ENCODE measurements around the gene MAPK4.

The MAPK4 gene

DNA sequence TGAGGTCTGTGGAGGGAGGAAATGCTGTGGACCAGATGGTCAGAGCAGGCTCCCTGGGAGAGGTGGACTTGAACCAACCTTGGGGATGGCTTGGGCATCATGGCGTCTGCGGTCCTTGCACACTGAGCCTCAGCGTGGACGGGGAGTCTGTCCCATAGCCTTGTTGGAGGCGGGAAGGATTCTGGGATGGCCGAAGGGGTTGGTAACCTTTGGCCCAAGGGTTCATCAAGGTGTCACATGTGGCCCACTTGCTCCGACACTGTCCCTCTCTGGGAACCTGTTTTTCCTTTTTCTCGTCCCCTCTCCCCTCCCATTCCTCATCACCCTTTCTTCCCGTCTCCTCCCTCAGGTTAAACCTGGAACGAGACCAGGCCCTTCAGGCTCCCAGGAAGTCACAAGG, 66.4 kb downstream of the MAPK4 start:
- no peak for DNase-seq

DNA sequence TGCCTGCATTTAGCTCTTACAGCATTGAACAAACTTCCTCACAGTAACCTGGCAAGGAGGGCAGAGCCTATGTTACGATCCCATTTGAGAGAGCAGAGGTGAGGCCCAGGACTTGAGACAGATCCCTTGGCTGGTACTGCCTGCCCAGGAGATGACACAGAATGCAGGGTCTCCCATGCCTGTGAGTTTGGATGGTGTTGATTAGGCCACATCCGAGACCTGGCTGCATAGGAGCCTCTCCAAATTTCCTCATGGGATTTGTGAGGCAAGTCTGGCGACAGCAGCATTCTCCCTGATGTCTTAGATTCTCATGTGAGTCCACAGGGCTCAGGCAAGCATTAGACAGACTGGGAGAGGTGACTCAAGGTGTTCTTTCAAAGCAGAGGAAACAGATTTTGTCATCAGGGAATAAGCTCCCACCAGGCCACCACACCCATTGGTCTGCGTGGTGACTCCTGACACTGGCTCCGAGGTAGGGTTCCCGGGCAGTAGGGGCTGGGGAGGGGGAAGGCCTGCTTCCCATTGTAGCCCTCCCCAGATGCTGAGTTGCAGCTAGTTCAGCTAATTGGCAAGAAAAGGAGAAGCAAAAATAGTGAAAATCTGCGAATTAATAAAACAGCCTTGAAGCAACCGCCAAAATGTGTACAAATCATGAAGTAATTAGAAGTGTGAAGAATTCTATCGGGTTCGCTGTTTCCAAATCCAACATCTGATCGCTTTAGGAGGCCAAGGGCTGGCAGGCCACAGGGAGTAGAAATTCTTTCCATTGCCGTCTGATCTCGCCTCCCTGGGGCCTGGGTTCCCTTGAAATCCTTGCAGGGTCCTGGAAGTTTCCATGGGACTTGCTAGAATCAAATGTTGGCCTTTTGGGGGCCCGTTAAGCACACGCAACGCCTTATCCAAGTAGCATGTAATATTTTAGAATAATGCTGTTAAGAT, 68.0 kb downstream of the MAPK4 start:
- DNase-seq = no peak

DNA sequence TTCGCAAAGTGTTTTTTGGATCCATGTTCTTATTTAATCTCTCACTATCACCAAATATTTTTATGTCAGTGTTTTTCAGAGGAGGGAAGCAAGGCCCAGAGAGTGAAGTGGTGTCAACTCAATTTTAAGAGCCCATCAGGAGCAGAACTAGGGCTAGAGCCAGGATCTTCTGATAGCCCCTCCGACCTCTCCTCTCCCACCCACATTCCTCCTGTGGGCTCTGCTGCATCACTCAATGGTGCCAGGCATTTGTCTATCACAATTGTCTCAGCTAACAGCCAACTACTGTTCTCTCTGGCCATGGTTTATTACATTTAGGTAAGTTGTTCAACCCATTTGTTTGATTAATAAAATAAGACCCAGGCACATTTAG, 68.6 kb downstream of the MAPK4 start:
- no peak for DNase-seq

DNA sequence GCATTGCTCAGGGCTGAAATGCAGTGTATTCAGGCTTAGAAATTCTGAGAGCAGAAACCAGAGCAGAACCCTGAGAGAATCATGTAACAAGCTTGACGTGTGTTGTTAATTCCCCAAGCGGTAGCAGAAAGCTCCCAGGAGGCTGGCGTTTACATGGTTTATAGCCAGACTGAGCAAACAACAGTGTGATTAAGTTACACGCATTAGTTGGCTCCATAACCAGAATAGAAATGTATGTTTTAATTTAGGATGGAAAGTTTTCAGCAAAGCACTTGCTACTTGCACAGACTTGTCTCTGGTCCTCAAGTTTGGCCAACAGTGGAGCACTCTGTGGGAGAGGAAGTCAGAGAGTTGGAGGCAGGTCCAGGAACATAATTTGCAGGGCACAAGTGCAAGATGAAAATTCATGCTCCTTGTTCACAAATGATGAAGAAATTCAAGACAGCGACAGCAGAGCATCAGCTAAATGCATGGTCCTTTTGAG, 69.3 kb downstream of the MAPK4 start:
- no peak for DNase-seq

DNA sequence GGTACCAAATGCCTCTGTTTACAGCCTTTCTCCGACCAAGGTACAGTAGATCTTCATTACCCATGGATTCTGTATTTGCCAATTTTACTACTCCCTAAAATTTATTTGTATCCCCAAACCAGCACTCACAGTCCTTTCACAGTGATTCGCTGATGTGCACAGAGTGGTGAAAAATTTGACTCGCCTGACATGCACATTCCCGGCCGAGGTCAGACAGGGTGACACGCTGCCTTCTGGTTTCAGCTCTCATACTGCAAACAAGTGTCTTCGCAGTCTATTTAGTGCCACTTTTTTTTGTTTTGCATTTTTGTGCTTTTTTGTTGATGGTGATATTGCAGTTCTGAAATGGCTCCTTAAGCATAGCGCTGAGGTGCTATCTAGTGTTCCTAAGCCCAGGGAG, 71.0 kb downstream of the MAPK4 start:
- DNase-seq = no peak

DNA sequence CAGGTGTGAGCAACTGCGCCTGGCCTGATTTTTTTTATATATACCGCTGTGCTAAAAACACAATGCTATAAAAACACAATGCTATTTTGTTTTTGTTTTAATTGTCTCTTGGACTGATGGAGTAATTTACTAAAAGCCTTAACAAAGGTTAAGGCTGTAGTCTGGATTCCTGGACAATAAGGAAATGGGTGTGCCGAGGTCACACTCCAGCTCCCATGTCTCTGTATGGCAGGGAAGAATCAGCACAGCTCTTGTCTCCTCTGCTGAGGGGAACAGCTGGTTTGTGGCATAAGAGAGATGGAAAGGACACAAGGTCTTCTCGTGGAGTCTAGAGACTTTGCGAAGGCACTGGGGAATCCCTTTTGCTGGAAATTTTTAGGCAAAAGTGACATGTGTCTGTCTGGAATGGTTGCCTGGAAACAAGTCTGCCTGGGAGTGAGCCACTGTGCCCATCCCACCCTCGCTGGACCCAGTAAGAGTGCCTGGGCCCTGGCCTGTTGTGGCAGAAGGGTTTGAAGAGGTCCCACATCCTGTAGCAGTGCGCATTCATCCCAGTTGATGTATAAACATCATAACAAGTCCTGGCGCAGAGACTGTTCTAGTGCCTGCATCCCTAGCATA, 73.1 kb downstream of the MAPK4 start:
- DNase-seq = no peak

DNA sequence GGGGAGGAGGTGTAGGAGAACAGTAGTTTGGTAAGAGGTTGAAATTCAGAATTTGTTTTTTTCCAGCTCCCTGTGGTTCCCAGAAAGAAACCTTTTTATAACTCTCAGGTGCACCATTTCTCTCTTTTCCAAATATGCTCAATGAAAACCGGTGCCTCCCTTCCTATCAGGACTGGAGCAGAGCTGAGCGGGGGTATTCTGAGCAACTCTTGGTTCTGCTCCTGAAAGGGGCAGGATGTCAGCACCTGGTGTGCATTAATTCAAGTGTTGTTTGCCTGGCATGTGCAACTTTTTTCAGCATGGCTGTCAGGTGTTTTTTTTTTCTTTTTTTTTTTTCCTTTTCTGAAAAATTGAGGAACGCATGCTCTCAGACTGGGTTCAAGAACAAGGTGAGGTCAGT, 74.1 kb downstream of the MAPK4 start:
- no peak for DNase-seq

DNA sequence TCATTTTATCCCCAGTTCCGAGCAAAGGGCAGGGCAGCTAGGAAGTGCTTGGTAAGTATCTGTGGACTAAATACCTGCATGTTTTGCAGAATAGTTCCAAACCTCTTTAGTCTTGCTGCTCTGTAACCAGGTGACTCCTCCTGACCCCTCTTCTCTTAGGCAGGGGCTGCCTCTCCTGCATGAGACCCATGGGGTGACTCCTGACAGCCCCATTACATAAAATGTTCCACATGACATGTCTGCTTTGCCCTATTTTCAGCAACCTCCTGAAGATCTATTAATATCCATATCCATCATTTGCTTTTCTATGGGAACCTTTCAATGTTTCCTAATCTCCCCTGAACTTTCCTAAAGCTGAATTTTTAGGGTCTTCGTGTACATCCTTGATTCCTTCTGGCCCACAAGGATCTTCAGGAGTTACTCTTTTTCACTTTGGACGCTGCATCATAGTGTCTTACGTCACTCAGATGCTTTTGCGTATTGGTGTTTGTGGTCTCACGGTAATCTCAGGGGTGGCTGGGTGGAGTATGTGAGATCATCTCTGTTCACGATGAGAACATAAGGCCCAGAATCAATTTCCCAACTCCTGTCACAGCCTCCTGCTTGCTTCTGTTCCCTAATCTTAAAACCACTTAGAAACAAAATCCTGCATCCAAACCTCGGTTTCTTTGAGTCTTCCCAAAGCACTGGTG, 76.6 kb downstream of the MAPK4 start:
- no peak for DNase-seq

DNA sequence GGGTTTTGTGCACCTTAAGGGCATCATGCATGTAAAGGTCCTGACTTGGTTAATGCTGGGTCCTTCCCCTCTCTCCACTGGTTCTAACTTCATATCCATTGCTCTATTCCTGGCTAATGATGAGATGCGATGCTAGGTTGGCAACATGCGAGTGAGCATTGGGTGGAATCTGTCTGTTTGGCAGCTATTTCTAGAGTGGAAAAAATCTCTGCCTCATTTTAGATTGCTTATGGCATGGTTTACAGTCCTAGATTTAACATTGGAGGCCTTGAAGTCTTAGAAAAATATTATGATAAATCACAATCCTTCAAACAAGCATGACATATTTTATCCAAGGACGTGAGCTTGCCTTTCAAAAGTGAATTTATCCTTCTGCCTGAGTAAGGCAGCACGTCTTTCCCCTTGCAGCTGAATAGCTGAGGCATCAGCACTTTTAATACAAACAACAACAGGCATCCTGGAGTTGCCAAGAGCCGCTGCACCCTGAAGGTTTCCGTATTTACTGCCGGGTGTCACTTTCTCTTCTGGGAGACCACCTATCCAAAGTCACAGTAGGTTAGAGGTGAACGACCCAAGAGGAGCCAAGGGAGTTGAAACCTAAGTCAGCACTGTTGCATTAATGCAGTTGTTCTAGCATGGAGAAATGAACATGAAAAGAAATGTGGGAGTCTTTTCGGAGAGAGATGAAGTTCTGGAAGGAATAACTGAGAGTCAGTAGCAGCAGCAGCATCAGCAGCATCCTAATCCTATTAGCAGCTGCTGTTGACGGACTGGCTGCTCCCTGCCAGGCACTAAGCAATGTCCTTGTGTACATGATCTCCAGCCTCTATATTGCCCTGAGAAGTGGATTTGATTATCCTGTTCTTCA, 78.4 kb downstream of the MAPK4 start:
- DNase-seq = no peak

DNA sequence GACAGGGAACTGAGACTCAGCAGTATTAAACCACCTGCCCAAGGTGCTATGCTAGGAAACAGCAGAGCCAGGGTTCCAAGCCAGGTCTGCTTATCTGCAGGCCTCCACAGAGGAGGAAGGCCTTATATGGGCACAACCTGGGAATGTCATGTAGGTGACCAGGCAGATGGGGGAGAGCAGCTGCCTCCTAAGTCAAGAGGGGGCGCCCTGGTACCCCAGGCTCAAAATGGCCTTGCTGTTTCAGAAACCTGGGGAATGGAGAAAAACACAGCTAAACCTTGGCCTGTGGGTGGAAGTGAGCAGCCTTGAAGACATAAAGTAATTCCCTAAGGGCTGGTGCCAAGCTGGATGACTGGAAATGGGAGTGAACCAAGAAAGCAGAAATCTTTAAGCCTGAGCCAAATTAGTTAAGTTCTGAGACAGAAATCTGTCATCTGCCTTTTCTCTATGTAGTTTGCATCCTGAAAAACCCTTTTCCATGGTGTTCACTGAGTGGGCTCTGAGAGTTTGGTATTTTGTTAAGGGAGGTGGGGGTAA, 79.1 kb downstream of the MAPK4 start:
- DNase-seq = no peak

DNA sequence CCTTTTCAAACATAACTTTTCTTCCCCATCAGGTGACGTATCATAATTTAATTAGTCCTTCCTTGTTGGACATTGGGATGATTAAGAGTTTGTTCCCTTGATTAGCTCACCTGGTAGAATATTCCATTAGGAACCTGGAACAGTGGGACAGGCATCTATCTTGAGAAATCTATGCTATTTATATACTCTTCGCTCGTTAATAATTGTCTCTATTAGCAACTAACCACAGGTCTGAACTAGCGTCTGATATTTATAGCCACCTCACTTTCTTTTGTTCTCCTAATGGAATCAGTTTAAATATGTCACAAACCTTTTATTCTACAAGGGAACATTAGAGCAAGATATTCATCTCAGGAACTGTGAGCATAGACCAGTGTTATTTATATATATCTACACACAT, 79.8 kb downstream of the MAPK4 start:
- DNase-seq = no peak

DNA sequence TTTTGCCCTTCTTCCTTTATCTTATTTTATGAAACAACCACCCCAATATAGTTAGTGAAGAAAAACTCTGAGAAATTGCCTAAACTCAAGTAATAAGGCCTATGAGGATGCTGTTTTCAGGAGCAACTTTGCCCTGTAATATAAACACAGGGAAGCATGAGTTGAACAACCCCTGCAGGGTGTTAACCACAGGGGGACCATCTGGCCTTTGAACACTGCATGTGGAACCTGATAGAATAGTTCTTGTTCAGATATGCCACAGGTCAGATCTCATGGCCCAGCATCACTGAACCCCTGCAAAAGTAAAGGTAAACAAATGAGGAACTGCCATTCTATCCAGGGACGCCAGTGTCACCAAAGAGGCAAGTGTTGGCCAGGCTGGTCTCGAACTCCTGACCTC, 82.6 kb downstream of the MAPK4 start:
- DNase-seq = no peak

DNA sequence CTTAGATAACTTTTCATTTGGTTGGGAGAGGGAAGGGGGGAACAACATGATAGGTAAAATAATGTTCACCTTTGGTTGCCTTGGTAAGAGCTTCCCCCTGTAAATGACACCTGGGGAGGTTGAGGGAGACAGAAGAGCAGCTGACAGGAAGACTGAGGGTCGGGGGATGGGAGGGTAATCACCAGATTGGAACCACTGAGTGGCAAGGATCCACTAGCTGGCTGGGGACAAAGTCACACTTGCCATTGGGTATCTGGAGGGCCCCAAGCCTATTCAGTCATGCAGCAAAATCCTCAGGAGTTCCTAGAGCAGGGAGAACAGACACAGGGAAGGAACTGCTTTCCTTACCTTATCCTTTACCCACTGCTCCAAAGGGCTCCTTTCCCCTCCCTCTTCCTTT, 84.3 kb downstream of the MAPK4 start:
- no peak for DNase-seq

DNA sequence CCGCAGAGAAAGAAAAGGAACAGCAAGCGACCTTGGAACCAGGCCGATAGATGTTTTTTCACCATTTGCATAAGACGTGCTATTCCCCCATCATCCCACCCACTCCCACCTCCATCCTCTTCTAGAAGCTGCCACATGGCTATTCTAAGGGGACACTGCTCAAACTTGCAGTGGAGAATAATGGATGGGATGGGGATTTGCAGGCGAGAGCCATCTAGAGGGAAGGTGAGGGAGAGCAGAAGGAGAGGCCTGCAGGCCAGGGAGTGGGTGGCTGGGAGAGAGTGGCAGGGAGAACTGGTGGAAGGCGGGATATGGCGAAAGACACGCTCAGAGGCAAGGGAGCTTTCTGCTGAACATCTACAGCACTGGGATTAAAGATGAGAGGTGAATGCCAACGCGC, 84.9 kb downstream of the MAPK4 start:
- DNase-seq = no peak

DNA sequence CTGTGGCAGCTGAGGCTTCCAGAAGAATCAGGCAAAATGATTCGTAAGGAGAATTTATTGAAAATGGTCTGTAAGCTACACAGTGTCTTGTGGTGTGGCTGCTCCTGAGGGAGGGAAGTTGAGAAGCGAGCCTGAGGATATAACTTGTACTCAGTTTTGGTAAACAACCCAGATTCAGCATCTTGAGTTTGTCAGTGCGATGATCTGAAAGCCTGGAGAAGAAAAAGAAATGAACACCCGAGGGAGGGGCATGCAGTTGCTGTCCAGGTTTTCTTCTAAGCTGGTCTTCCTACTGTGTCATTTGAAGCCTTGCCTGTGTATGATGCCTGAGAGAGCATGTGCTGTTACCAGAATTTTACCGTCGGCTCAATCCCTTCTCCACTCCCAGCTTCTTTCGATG, 87.3 kb downstream of the MAPK4 start:
- DNase-seq = no peak

DNA sequence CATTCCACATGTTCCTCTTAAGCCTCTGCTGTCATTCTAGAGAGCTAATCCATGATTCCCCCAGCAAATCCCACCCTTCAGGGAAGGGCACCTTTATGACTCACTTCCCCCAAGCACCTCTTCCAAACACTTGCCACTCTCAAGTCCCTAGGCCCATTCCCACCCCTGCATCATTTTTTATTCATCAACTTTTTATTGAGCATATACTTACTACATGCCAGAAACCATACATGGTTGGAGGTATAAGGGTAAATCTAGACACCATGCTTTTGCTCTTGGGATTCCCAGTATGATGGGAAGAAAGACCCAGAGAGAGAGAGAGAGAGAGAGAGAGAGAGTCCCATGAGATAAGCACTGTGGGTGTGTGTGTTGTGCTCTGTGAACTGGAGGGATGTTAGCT, 87.9 kb downstream of the MAPK4 start:
- DNase-seq = no peak

DNA sequence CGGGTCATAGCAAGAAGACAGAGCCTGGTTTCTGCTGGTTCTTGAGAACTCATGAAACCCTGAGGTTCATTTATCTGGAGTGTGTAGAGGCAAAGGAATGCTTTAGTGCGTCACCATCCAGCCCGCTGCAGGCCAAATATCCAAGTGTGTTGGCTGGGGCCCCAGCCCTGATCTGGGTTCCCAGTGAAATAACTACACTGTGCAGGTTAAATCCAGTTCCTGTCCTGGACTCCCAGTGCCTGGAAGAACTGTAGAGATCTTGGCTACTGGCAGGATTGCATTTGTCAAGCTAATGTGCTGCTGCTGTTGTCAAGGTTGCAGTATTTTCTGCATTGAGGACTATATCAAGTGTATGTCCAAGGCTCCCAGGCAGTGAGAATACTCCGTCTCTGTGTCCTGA, 89.9 kb downstream of the MAPK4 start:
- DNase-seq = no peak

DNA sequence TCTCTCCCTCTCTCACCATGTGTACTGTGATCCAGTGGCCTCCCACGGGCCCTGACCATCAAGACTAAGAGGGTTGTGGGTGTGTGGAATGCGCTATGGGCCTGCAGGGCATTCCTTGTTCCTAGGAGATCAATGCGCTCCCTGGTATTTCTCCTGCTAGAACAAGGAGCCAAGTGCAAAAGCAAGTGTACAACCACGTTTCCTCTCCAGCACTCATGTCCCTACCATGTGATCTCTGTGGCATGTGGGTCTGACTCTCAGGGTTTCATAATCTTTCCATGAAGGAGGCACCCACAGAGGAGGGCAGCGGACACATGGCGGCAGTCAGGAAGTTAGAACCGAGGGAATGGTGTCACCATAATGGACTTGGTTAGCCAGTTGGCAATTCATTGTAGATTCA, 91.4 kb downstream of the MAPK4 start:
- DNase-seq = no peak

DNA sequence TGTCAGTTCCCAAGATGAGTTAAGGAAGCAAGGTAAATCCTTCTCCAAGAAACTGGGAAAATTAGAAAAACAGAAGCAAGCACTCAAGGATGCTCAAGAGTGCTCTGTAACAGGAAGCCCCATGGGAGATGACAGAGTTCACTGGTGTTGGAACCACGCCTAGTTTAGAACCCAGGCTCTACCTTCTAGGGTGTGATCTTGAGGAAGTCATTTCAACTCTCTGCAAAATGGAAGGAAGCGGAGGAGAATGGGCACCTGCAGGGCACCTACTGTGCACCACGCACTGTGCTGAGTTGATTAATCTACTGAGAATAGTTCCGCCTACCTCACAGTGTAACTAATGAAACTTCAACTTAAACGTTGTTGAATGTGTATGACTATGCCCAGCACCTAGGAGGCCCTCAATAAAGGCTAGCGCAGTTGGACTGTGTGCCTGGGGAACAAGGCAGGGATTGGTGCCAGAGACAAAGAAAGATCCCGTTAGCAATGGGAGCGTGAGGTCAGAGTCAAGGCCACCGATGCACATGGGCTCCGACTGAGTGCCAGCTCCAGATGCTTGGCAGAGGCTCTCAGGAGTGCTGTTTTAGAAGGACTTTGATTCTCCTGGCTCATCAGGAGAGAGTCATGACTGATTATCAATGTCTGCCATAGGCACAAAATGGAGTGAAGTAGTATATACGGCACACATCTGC, 93.7 kb downstream of the MAPK4 start:
- DNase-seq = no peak

DNA sequence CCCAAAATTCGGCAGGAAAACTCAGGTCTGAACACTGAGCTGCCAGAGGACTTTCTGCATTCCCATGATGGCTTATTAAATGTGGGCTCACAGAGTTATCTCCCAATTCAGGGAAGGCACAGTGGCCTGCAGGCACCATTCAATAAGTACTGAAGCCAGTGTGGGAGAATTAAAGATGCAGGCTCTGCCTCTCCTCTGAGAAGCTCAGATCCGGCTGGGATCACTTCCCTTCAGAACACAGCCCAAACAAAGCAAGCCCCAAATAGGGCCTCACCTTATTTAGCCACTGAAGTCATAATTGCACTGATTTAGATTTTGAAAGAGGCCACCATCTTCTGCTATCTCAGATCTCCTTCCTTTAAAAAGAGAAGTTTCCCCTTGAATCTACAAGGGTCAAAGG, 94.3 kb downstream of the MAPK4 start:
- DNase-seq = no peak

DNA sequence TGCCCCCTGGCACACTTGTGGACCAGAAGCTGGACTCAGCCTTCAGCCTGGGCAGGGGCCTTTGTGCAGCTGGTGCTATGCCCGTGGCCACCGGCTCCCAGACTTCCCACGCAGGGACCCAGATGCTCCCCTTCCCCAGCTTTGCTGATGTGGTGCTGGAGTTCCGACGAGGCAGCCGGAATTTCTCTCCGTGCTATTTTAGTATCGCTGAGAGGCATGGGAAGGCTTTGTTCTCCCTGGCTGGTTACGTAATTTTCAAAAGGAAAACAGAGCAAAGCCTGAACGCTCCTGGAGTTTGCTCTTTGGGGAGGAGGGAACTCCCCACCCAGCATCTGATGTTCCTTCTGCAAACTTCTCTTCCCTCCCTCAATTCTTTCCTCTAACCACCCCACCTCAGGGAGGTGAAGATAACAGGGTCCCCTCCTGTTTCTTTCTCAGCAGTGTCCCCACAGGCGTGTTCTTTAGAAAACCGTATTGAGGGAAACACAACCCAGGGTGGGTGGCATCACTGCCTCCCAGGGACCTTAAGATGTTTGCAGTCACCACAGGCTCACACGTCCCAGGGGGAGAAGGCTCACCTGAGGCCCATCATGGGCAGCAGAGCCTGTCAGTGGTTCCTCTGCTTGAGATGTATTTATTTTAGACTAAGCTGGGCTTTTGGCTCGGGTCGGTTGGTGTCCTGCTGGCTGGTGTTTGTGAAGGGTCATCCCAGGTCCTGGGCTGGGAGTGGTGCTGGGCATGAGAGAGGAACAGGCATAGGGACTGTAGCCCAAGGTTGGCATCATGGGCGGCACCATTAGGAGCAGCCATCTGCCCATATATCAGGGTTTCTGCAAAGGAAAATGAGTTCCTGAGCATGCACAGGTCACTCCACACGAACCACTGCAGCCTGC, 95.0 kb downstream of the MAPK4 start:
- DNase-seq = no peak

All from stimulated activated CD4-positive, alpha-beta T cell treated with anti-CD3 and anti-CD28 coated beads, Interleukin-12 subunit alpha, Interleukin-12 subunit beta, amount 100 ng/mL, for 4 hours (primary cell).